HepG2 (cell line): ENCODE data around the gene MAP1LC3A. TPM values are rescaled to one million over a fixed set of nuclear protein-coding genes. Genes with fewer than 3 reads are reported as not detected.

ENCODE experiments used
- ATAC-seq: fragments of 200-7000 bp; cut with Tn5 transposase; 3 replicates; pipeline ENCODE4 v1.9.1; 2020; ENCODE audit warnings: mild to moderate bottlenecking, moderate library complexity
- BruUV-seq: library from RNA; stranded (reverse); fragments of 400-500 nt; replicated peaks from 2 replicates; lab custom pipeline; 2021; lab: Mats Ljungman, UMichigan
- CTCF ChIA-PET: fragments of 300-600 bp; formaldehyde crosslinking; extraction: SDS; loops from one replicate; lab custom pipeline; 2021; ENCODE audit warnings: low total read pairs, inconsistent platforms, low intra/inter-chr PET ratio; lab: Yijun Ruan, JAX
- POLR2A ChIA-PET: fragments of 350-600 bp; sonication (Branson Sonifier 250); formaldehyde crosslinking; loops from one replicate; lab custom pipeline; 2020; ENCODE audit warnings: antibody characterized with exemption, inconsistent platforms; lab: Yijun Ruan, JAX
- DNase-seq: peaks from one replicate; pipeline ENCODE4 v3.0.0-alpha.2; 2015; ENCODE audit warnings: low spot score
- FAIRE-seq: peaks from 3 replicates; lab custom pipeline; 2011; peaks lifted over from hg19 to GRCh38; lab: Jason Lieb, UNC
- H2AFZ ChIP-seq: one replicate; pipeline ENCODE4 v1.6.1; 2011; ENCODE audit warnings: low read length, inconsistent platforms
- H3K27ac ChIP-seq: fragments of 300-600 bp; 3 replicates; pipeline ENCODE4 v1.8.0; 2011; ENCODE audit warnings: mixed run types, mild to moderate bottlenecking, mixed read lengths, low read length, inconsistent platforms; ENCODE audit not compliant: insufficient read depth; ENCODE audit errors: extremely low read length
- H3K27me3 ChIP-seq, 2 experiments: fragments of 200-600 bp in 1 of 2; 2 replicates in 1 of 2; 3 replicates in 1 of 2; pipeline versions ENCODE4 v1.6.0 to v1.8.0; 2011; ENCODE audit warnings: low read length in 2 of 2, mild to moderate bottlenecking in 2 of 2, moderate library complexity in 2 of 2, inconsistent platforms in 1 of 2; ENCODE audit not compliant: insufficient read depth in 2 of 2, control insufficient read depth in 1 of 2
- H3K36me3 ChIP-seq, 2 experiments: fragments of 200-600 bp in 1 of 2; replicated peaks in 1 of 2; 2 replicates in 1 of 2; 3 replicates in 1 of 2; pipeline versions ENCODE4 v1.5.1 to v1.8.0; 2011; ENCODE audit warnings: low read length in 2 of 2, inconsistent platforms in 1 of 2; ENCODE audit not compliant: insufficient read depth in 2 of 2, control insufficient read depth in 1 of 2
- H3K4me1 ChIP-seq: 2 replicates; pipeline ENCODE4 v1.5.1; 2012; ENCODE audit warnings: low read length, inconsistent platforms; ENCODE audit not compliant: insufficient read depth
- H3K4me2 ChIP-seq: 2 replicates; pipeline ENCODE4 v1.6.0; 2011; ENCODE audit warnings: low read depth, low read length, inconsistent platforms
- H3K4me3 ChIP-seq, 3 experiments: fragments of 200-600 bp in 1 of 3; sonication (generic), shearing (Covaris generic) in 1 of 3; replicated peaks in 1 of 3; 2 replicates each; pipeline ENCODE4 v1.5.1; 2011 to 2016; ENCODE audit warnings: low read length in 3 of 3, inconsistent platforms in 2 of 3, low read depth in 2 of 3, mild to moderate bottlenecking in 2 of 3, control low read depth in 1 of 3, mixed read lengths in 1 of 3; ENCODE audit not compliant: insufficient read depth in 1 of 3
- H3K79me2 ChIP-seq: one replicate; pipeline ENCODE4 v1.6.1; 2011; ENCODE audit warnings: low read length, inconsistent platforms; ENCODE audit not compliant: insufficient read depth
- H3K9ac ChIP-seq: 2 replicates; pipeline ENCODE4 v1.6.0; 2011; ENCODE audit warnings: mild to moderate bottlenecking, low read depth, low read length, inconsistent platforms; ENCODE audit not compliant: insufficient read depth
- H3K9me3 ChIP-seq: 2 replicates; pipeline ENCODE4 v1.5.1; 2012; ENCODE audit warnings: mild to moderate bottlenecking, low read length
- H4K20me1 ChIP-seq: 2 replicates; pipeline ENCODE4 v1.6.0; 2011; ENCODE audit warnings: inconsistent platforms, mild to moderate bottlenecking, low read length, moderate library complexity; ENCODE audit not compliant: insufficient read depth
- HMG20A ChIP-seq: IDR thresholded peaks from 2 replicates; pipeline ENCODE4 v1.6.1; 2016; ENCODE audit warnings: borderline replicate concordance
- NCOR1 ChIP-seq: fragments of 200-600 bp; sonication (generic); IDR thresholded peaks from 2 replicates; pipeline ENCODE4 v1.7.0; 2017; ENCODE audit warnings: antibody characterized with exemption, low read length, borderline replicate concordance
- NR2F2 ChIP-seq: IDR thresholded peaks from 2 replicates; pipeline ENCODE4 v1.6.1; 2012; ENCODE audit warnings: low read depth, inconsistent platforms, borderline replicate concordance
- PHF8 ChIP-seq: sonication (generic); formaldehyde crosslinking; IDR thresholded peaks from 2 replicates; pipeline ENCODE4 v1.5.0; 2020; ENCODE audit warnings: missing genetic modification reagents
- POGZ ChIP-seq: sonication (generic); formaldehyde crosslinking; IDR thresholded peaks from 2 replicates; pipeline ENCODE4 v1.4.0; 2020; ENCODE audit warnings: mild to moderate bottlenecking, missing genetic modification reagents
- RARA ChIP-seq: IDR thresholded peaks from 2 replicates; pipeline ENCODE4 v1.6.1; 2016; ENCODE audit warnings: missing genetic modification reagents, missing compliant biosample characterization
- SAP130 ChIP-seq: IDR thresholded peaks from 2 replicates; pipeline ENCODE4 v1.6.1; 2016; ENCODE audit warnings: low read depth
- THAP11 ChIP-seq: IDR thresholded peaks from 2 replicates; pipeline ENCODE4 v1.6.1; 2016; ENCODE audit warnings: missing biosample characterization, missing genetic modification reagents
- ZNF12 ChIP-seq: sonication (generic); formaldehyde crosslinking; IDR thresholded peaks from 2 replicates; pipeline ENCODE4 v1.5.0; 2020; ENCODE audit warnings: missing genetic modification reagents
- ZNF121 ChIP-seq: sonication (generic); formaldehyde crosslinking; IDR thresholded peaks from 2 replicates; pipeline ENCODE4 v1.5.0; 2020; ENCODE audit warnings: mild to moderate bottlenecking, missing genetic modification reagents
- ZNF317 ChIP-seq: sonication (generic); formaldehyde crosslinking; IDR thresholded peaks from 2 replicates; pipeline ENCODE4 v1.5.0; 2020; ENCODE audit warnings: mild to moderate bottlenecking, missing genetic modification reagents
- ZNF44 ChIP-seq: sonication (generic); formaldehyde crosslinking; IDR thresholded peaks from 2 replicates; pipeline ENCODE4 v1.5.1; 2020; ENCODE audit warnings: mild to moderate bottlenecking, missing genetic modification reagents
- ZNF543 ChIP-seq: sonication (generic); formaldehyde crosslinking; IDR thresholded peaks from 2 replicates; pipeline ENCODE4 v1.4.0; 2020; ENCODE audit warnings: mild to moderate bottlenecking, missing genetic modification reagents
- WGBS: methylation state at CpG from one replicate; pipeline ENCODE4 v1.1.6; 2017; ENCODE audit warnings: low lambda C conversion rate; 5-methylcytosine and 5-hydroxymethylcytosine counted together
- in situ Hi-C: cut with HindIII; loops from 2 replicates; pipeline ENCODE4 v1.10.0; 2017; ENCODE audit warnings: low pct_unique_long_range_greater_than_20kb; ENCODE audit not compliant: extremely low pct_ligation_motif_present
- intact Hi-C: fragments of 100-400 bp; cut with micrococcal nuclease; formaldehyde crosslinking; loops from one replicate; pipeline ENCODE4 v1.10.0; 2022; ENCODE audit not compliant: unreplicated experiment
- polyA plus RNA-seq, 8 experiments: library from polyadenylated mRNA; depleted of rRNA in 3 of 8; stranded (reverse) in 7 of 8; unstranded in 1 of 8; fragments of >200 nt; fragmentation: Illumina TruSeq in 4 of 8; extraction: Trizol in 4 of 8; gene quantifications; 2 replicates each; pipeline versions ENCODE4 v1.2.1 to v1.2.3, GENCODE V29; 2011 to 2016; ENCODE audit warnings: low read depth in 4 of 8, missing spikeins in 1 of 8, mixed read lengths in 1 of 8; ENCODE audit not compliant: insufficient read depth in 1 of 8
- total RNA-seq, 5 experiments: library from RNA; depleted of rRNA; stranded (reverse); fragments of >200 nt; fragmentation: Illumina TruSeq; extraction: Trizol; gene quantifications; 2 replicates each; pipeline ENCODE4 v1.2.3, GENCODE V29; 2016; ENCODE audit warnings: low read depth in 1 of 5
- TF ChIP-seq, protein P1 (sequence below): sonication (generic); formaldehyde crosslinking; IDR thresholded peaks from 2 replicates; pipeline ENCODE4 v1.4.0; 2020; ENCODE audit warnings: missing genetic modification reagents, mild to moderate bottlenecking, borderline replicate concordance
- TF ChIP-seq, protein P2 (sequence below): fragments of 450-650 bp; IDR thresholded peaks from 2 replicates; pipeline ENCODE4 v1.6.1; 2017; ENCODE audit warnings: mild to moderate bottlenecking
- TF ChIP-seq, protein P3 (sequence below): sonication (generic); formaldehyde crosslinking; IDR thresholded peaks from 2 replicates; pipeline ENCODE4 v1.5.0; 2020; ENCODE audit warnings: missing genetic modification reagents
- TF ChIP-seq, protein P4 (sequence below): sonication (generic); formaldehyde crosslinking; IDR thresholded peaks from 2 replicates; pipeline ENCODE4 v1.8.1; 2023; ENCODE audit warnings: mild to moderate bottlenecking, missing genetic modification reagents
- TF ChIP-seq, protein P5 (sequence below): sonication (generic); IDR thresholded peaks from 2 replicates; pipeline ENCODE4 v1.6.1; 2016; ENCODE audit warnings: low read depth, borderline replicate concordance

Gene MAP1LC3A
- total and polyA plus RNA-seq, 2 of the 13 experiments (the other 11 are each of a cell fraction or from before 2014, with no cell fraction given), result not detected

DNA sequence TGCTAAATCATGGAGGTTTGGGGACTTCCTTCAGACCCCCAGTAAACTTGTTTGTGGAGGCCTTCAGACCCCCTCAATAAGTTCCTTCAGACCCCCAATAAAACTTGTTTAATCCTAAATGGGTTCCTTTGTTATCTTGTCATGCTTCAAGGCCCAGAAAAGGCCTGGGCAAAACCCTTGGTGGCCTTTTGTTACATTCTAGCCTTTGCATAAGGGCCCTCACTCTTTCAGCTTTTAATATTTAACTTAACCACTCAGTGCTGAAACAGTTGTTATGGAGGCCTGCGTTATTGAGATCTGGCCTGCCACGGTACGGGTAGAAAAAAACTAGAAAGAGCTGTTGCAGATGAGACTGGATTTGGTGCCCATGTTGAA, 46.6 kb upstream of the MAP1LC3A start:
- 3% methylated on average over 3 of the region's 3 CpGs for WGBS
- peaks cover 3% of the 10 kb centered on the region; the same call in 1 of the 2 replicates for H4K20me1 ChIP-seq
- H3K36me3 ChIP-seq, result peaks cover 8 to 31% of the 10 kb centered on the region in 2 experiments
- H3K4me2 ChIP-seq, result peak overlapping the region; percentile 77
- H3K9ac ChIP-seq, result peak overlapping the region; percentile 59
- no peaks in the 10 kb centered on the region; a peak in 1 of 5 replicates for H3K27me3 ChIP-seq
- no peak overlapping the region for H2AFZ ChIP-seq
- DNase-seq (peak; percentile 73), ATAC-seq (peak; percentile 46), FAIRE-seq (peak; percentile 67)
- no peaks in the 10 kb centered on the region for H3K9me3 ChIP-seq
- POLR2A ChIA-PET, result interaction anchor here (0.5 to 1.7 kb wide), 14 partner anchors 9 to 314 kb away, joined by 3 to 12 read pairs (median 4); partner anchors contain the start of genes AHCY, ITCH and NCOA6
- CTCF ChIA-PET, result no interaction called here
- peak overlapping the region; percentile 74 for H3K27ac ChIP-seq
- no TSS peak for BruUV-seq
- H3K4me1 ChIP-seq, result peaks cover 51% of the 10 kb centered on the region
- in situ Hi-C loops (no loop called here), intact Hi-C loops (loop anchor here (2.0 kb wide), 2 partner anchors 13 to 35 kb away; no protein-coding TSS in a partner anchor)
- peak overlapping the region; percentile 15 to 43 (median 17); a peak in 5 of 6 replicates for H3K4me3 ChIP-seq
- H3K79me2 ChIP-seq, result peaks cover 10% of the 10 kb centered on the region
- TF ChIP-seq RARA (CRISPR knock-in tag) (0 out of 2 replicates have a peak, but pooled peaks have one; percentile 25), ZNF44 (CRISPR knock-in tag) (0 out of 2 replicates have a peak, but pooled peaks have one; percentile 51), NR2F2 (0 out of 2 replicates have a peak, but pooled peaks have one; percentile 16), ZNF317 (CRISPR knock-in tag) (0 out of 2 replicates have a peak, but pooled peaks have one; percentile 26), ZNF12 (CRISPR knock-in tag) (0 out of 2 replicates have a peak, but pooled peaks have one; percentile 46), ZNF543 (no peak), ZNF121 (CRISPR knock-in tag) (0 out of 2 replicates have a peak, but pooled peaks have one; percentile 31), PHF8 (no peak), NCOR1 (0 out of 2 replicates have a peak, but pooled peaks have one; percentile 4), HMG20A (CRISPR knock-in tag) (peak; percentile 26; the same call in 1 of the 2 replicates), SAP130 (peak; percentile 58), THAP11 (0 out of 2 replicates have a peak, but pooled peaks have one; percentile 23), POGZ (CRISPR knock-in tag) (0 out of 2 replicates have a peak, but pooled peaks have one; percentile 38)
- TF ChIP-seq, protein P1, sequence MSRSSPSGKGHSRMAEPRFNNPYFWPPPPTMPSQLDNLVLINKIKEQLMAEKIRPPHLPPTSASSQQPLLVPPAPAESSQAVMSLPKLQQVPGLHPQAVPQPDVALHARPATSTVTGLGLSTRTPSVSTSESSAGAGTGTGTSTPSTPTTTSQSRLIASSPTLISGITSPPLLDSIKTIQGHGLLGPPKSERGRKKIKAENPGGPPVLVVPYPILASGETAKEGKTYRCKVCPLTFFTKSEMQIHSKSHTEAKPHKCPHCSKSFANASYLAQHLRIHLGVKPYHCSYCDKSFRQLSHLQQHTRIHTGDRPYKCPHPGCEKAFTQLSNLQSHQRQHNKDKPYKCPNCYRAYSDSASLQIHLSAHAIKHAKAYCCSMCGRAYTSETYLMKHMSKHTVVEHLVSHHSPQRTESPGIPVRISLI, result peak; percentile 72; the same call in 1 of the 2 replicates
- TF ChIP-seq, protein P2, sequence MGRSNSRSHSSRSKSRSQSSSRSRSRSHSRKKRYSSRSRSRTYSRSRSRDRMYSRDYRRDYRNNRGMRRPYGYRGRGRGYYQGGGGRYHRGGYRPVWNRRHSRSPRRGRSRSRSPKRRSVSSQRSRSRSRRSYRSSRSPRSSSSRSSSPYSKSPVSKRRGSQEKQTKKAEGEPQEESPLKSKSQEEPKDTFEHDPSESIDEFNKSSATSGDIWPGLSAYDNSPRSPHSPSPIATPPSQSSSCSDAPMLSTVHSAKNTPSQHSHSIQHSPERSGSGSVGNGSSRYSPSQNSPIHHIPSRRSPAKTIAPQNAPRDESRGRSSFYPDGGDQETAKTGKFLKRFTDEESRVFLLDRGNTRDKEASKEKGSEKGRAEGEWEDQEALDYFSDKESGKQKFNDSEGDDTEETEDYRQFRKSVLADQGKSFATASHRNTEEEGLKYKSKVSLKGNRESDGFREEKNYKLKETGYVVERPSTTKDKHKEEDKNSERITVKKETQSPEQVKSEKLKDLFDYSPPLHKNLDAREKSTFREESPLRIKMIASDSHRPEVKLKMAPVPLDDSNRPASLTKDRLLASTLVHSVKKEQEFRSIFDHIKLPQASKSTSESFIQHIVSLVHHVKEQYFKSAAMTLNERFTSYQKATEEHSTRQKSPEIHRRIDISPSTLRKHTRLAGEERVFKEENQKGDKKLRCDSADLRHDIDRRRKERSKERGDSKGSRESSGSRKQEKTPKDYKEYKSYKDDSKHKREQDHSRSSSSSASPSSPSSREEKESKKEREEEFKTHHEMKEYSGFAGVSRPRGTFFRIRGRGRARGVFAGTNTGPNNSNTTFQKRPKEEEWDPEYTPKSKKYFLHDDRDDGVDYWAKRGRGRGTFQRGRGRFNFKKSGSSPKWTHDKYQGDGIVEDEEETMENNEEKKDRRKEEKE, result no peak
- TF ChIP-seq, protein P3, sequence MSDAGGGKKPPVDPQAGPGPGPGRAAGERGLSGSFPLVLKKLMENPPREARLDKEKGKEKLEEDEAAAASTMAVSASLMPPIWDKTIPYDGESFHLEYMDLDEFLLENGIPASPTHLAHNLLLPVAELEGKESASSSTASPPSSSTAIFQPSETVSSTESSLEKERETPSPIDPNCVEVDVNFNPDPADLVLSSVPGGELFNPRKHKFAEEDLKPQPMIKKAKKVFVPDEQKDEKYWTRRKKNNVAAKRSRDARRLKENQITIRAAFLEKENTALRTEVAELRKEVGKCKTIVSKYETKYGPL (CRISPR knock-in tag), result 0 out of 2 replicates have a peak, but pooled peaks have one; percentile 39
- TF ChIP-seq, protein P4, sequence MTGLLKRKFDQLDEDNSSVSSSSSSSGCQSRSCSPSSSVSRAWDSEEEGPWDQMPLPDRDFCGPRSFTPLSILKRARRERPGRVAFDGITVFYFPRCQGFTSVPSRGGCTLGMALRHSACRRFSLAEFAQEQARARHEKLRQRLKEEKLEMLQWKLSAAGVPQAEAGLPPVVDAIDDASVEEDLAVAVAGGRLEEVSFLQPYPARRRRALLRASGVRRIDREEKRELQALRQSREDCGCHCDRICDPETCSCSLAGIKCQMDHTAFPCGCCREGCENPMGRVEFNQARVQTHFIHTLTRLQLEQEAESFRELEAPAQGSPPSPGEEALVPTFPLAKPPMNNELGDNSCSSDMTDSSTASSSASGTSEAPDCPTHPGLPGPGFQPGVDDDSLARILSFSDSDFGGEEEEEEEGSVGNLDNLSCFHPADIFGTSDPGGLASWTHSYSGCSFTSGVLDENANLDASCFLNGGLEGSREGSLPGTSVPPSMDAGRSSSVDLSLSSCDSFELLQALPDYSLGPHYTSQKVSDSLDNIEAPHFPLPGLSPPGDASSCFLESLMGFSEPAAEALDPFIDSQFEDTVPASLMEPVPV, result peak; percentile 36; the same call in 1 of the 2 replicates
- TF ChIP-seq, protein P5, sequence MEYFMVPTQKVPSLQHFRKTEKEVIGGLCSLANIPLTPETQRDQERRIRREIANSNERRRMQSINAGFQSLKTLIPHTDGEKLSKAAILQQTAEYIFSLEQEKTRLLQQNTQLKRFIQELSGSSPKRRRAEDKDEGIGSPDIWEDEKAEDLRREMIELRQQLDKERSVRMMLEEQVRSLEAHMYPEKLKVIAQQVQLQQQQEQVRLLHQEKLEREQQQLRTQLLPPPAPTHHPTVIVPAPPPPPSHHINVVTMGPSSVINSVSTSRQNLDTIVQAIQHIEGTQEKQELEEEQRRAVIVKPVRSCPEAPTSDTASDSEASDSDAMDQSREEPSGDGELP, result no peak
